Liver (tissue), 9 donors: ENCODE data around the gene GPC1. TPM values are rescaled to one million over a fixed set of nuclear protein-coding genes. Genes with fewer than 3 reads are reported as not detected.

Experiments
- DNase-seq: peaks from one replicate; pipeline ENCODE4 v3.0.0-alpha.2; 2017; ENCODE audit warnings: low spot score
- H3K27ac ChIP-seq, 2 donors: one replicate each; pipeline ENCODE4 v1.7.0; 2013; ENCODE audit warnings: inconsistent platforms in 2 of 2, low read length in 2 of 2, control low read depth in 1 of 2, low read depth in 1 of 2, mild to moderate bottlenecking in 1 of 2
- H3K27me3 ChIP-seq, 4 donors: one replicate each; pipeline versions ENCODE4 v1.6.1 to v1.7.0; 2013; ENCODE audit warnings: low read length in 3 of 4, inconsistent platforms in 1 of 4, mild to moderate bottlenecking in 1 of 4, moderate library complexity in 1 of 4; ENCODE audit not compliant: control insufficient read depth in 4 of 4, insufficient read depth in 4 of 4
- H3K36me3 ChIP-seq, 4 donors: one replicate each; pipeline versions ENCODE4 v1.6.1 to v1.7.0; 2013; ENCODE audit warnings: low read length in 3 of 4, mild to moderate bottlenecking in 3 of 4, low read depth in 1 of 4, moderate library complexity in 1 of 4; ENCODE audit not compliant: control insufficient read depth in 4 of 4, insufficient read depth in 3 of 4
- H3K4me1 ChIP-seq, 4 donors: one replicate each; pipeline versions ENCODE4 v1.6.1 to v1.7.0; 2013; ENCODE audit warnings: low read length in 3 of 4, mild to moderate bottlenecking in 3 of 4, moderate library complexity in 1 of 4; ENCODE audit not compliant: control insufficient read depth in 4 of 4, insufficient read depth in 4 of 4
- H3K4me3 ChIP-seq, 3 donors: one replicate each; pipeline versions ENCODE4 v1.6.1 to v1.7.0; 2013; ENCODE audit warnings: low read length in 3 of 3, control low read depth in 1 of 3, low read depth in 1 of 3, mild to moderate bottlenecking in 1 of 3
- H3K9ac ChIP-seq, 2 donors: one replicate each; pipeline ENCODE4 v1.7.0; 2013; ENCODE audit warnings: low read length in 2 of 2, mild to moderate bottlenecking in 2 of 2, moderate library complexity in 2 of 2, control low read depth in 1 of 2, low read depth in 1 of 2
- H3K9me3 ChIP-seq, 4 donors: one replicate each; pipeline versions ENCODE4 v1.6.1 to v1.7.0; 2013; ENCODE audit warnings: low read length in 3 of 4; ENCODE audit not compliant: control insufficient read depth in 4 of 4
- FOXA1 ChIP-seq: IDR thresholded peaks from 2 replicates; pipeline ENCODE4 v1.6.1; 2016; ENCODE audit warnings: antibody characterized with exemption
- FOXA2 ChIP-seq: IDR thresholded peaks from 2 replicates; pipeline ENCODE4 v1.6.1; 2016; ENCODE audit warnings: antibody characterized with exemption
- GABPA ChIP-seq, 2 donors: IDR thresholded peaks in 1 of 2; conservative IDR thresholded peaks in 1 of 2; 2 replicates each; pipeline ENCODE4 v1.6.1; 2016; ENCODE audit warnings: antibody characterized with exemption in 2 of 2, mild to moderate bottlenecking in 1 of 2, moderate library complexity in 1 of 2
- HNF4A ChIP-seq, 2 donors: conservative IDR thresholded peaks; 2 replicates each; pipeline ENCODE4 v1.6.1; 2016; ENCODE audit warnings: antibody characterized with exemption in 2 of 2, mild to moderate bottlenecking in 2 of 2
- HNF4G ChIP-seq: IDR thresholded peaks from 2 replicates; pipeline ENCODE4 v1.6.1; 2016; ENCODE audit warnings: antibody characterized with exemption
- JUND ChIP-seq, 2 donors: IDR thresholded peaks; 2 replicates each; pipeline ENCODE4 v1.6.1; 2016; ENCODE audit warnings: antibody characterized with exemption in 2 of 2
- NR2F2 ChIP-seq: IDR thresholded peaks from 2 replicates; pipeline ENCODE4 v1.6.1; 2016; ENCODE audit warnings: antibody characterized with exemption
- RAD21 ChIP-seq, 2 donors: IDR thresholded peaks; 2 replicates each; pipeline ENCODE4 v1.6.1; 2016; ENCODE audit warnings: antibody characterized with exemption in 2 of 2, mild to moderate bottlenecking in 2 of 2
- RXRA ChIP-seq, 2 donors: IDR thresholded peaks; 2 replicates each; pipeline ENCODE4 v1.6.1; 2017 to 2018; ENCODE audit warnings: antibody characterized with exemption in 2 of 2, mild to moderate bottlenecking in 1 of 2
- SP1 ChIP-seq: IDR thresholded peaks from 2 replicates; pipeline ENCODE4 v1.6.1; 2018; ENCODE audit warnings: antibody characterized with exemption, mild to moderate bottlenecking
- YY1 ChIP-seq: IDR thresholded peaks from 2 replicates; pipeline ENCODE4 v1.6.1; 2016; ENCODE audit warnings: antibody characterized with exemption, mild to moderate bottlenecking
- WGBS: extraction: QIAGEN DNeasy Blood & Tissue Kit; methylation state at CpG from one replicate; pipeline ENCODE4 v1.1.7; 2013; 5-methylcytosine and 5-hydroxymethylcytosine counted together
- polyA plus RNA-seq, 2 donors: library from polyadenylated mRNA; stranded (reverse) in 1 of 2; unstranded in 1 of 2; fragments of 200-250 nt in 1 of 2; fragments of >200 nt in 1 of 2; fragmentation: Nextera tagmentation in 1 of 2; extraction: Ambion mirVana in 1 of 2; gene quantifications; one replicate each; pipeline versions ENCODE4 v1.2.1 to v1.2.3, GENCODE V29; 2013 to 2015
- total RNA-seq, 2 donors: library from RNA; depleted of rRNA; stranded (reverse); fragments of >200 nt; gene quantifications; one replicate each; pipeline ENCODE4 v1.2.3, GENCODE V29; 2014
- TF ChIP-seq, protein P1 (sequence below): IDR thresholded peaks from 2 replicates; pipeline ENCODE4 v1.6.1; 2016; ENCODE audit warnings: antibody characterized with exemption
- TF ChIP-seq, protein P2 (sequence below): IDR thresholded peaks from 2 replicates; pipeline ENCODE4 v1.6.1; 2016; ENCODE audit warnings: antibody characterized with exemption, mild to moderate bottlenecking
- TF ChIP-seq, protein P3 (sequence below): fragments of 150-350 bp; IDR thresholded peaks from 2 replicates; pipeline ENCODE4 v1.5.1; 2017; ENCODE audit warnings: improper control_type of control experiment, low read depth, low read length; ENCODE audit not compliant: missing input control
- TF ChIP-seq, protein P4 (sequence below): IDR thresholded peaks from 2 replicates; pipeline ENCODE4 v1.6.1; 2016; ENCODE audit warnings: antibody characterized with exemption
- TF ChIP-seq, protein P5 (sequence below): IDR thresholded peaks from 2 replicates; pipeline ENCODE4 v1.6.1; 2016; ENCODE audit warnings: antibody characterized with exemption
- donor health status: healthy.
- donor health status: healthy.
- donor health status: healthy.
- donor health status: healthy.
- donor health status: healthy.

The GPC1 gene
- total and polyA plus RNA-seq, 4 donors: 3.2 to 41.0 (median 9.1) TPM

DNA sequence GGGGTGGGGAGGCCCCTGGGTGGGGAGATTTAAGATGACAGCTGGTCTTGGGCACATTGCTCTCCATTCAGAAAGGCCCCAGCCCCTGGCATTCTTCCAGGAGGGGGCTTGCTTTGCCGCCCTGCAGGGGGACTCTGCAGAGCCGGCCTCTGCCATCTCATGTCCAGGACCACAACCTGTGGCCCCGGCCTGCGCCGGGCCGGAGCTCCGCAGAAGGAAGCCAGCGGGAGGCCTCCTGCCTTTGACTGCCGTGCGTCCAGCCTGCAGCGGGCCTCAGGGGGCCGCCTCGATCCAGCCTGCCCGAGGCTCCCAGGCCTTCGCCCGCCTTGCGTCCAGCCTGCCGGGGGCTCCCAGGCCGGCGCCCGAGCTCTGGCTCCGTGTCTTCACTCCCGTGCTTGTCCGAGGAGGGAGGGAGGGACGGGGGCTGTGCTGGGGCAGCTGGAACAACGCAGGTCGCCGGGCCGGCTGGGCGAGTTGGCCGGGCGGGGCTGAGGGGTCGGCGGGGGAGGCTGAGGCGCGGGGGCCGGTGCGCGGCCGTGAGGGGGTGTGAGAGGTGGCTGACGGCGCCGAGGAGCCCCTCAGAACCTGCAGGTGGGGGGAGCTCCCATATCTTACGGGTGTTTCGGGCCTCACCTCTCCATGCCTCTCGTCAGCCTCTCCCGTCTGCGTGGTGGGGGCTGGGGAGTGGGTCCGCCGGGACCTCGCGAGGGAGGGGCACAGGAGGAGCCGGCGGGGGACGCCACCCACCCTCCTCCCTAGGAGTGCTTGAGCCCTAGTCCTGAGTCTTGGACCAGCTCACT, 20.4 kb downstream of the GPC1 start:
- 44% methylated on average over 55 of the region's 55 CpGs for WGBS
- DNase-seq: no peak
- no peak overlapping the region for H3K4me3 ChIP-seq

DNA sequence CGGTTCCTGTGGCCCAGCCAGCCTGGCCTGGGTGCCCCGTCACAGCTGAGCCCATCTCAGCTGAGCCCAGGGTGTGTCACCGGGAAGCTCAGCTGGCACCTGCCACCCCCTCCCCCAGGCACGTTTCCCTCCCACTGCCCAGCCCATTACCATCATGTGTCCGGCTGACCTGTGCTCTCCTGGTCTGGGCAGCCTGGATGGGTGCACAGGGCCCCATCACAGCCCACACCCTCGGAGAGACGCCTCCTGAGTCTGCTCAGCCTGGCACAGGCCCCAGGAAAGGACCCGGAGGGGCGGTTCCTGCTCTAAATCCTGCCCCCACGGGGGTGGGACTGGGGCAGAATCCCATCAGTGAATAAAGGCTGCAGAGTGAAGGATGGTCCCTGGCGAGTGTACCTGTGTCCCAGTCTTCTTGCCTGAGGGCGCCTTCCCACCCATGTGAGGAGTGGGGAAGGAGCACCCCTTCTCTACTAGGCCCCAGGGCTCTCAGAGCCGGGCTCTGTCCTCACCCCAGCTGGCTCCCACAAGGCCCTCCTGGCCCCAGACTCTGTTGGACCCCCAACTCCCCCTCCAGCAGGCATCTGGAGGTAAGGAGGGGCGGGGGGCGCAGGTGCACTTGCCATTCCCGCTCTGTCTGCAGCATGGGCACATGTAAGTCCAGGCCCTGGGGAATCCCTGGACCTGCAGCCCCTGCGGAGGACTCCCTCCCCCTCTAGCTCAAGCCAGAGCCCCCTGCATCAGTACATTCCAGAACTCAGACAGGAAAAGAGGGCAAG, 21.2 kb downstream of the GPC1 start:
- no peaks in the 10 kb centered on the region for H3K9me3 ChIP-seq
- no peak overlapping the region for H3K9ac ChIP-seq
- 82% methylated on average over 17 of the region's 17 CpGs for WGBS
- H3K4me1 ChIP-seq: peaks cover 3 to 34% (median 23%) of the 10 kb centered on the region in 4 donors
- no peaks in the 10 kb centered on the region for H3K27me3 ChIP-seq
- no peaks in the 10 kb centered on the region for H3K36me3 ChIP-seq
- no peak overlapping the region for H3K27ac ChIP-seq
- DNase-seq: no peak
- H3K4me3 ChIP-seq: no peak overlapping the region
- TF ChIP-seq, protein P1, sequence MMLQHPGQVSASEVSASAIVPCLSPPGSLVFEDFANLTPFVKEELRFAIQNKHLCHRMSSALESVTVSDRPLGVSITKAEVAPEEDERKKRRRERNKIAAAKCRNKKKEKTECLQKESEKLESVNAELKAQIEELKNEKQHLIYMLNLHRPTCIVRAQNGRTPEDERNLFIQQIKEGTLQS: no peak
- TF ChIP-seq, protein P2, sequence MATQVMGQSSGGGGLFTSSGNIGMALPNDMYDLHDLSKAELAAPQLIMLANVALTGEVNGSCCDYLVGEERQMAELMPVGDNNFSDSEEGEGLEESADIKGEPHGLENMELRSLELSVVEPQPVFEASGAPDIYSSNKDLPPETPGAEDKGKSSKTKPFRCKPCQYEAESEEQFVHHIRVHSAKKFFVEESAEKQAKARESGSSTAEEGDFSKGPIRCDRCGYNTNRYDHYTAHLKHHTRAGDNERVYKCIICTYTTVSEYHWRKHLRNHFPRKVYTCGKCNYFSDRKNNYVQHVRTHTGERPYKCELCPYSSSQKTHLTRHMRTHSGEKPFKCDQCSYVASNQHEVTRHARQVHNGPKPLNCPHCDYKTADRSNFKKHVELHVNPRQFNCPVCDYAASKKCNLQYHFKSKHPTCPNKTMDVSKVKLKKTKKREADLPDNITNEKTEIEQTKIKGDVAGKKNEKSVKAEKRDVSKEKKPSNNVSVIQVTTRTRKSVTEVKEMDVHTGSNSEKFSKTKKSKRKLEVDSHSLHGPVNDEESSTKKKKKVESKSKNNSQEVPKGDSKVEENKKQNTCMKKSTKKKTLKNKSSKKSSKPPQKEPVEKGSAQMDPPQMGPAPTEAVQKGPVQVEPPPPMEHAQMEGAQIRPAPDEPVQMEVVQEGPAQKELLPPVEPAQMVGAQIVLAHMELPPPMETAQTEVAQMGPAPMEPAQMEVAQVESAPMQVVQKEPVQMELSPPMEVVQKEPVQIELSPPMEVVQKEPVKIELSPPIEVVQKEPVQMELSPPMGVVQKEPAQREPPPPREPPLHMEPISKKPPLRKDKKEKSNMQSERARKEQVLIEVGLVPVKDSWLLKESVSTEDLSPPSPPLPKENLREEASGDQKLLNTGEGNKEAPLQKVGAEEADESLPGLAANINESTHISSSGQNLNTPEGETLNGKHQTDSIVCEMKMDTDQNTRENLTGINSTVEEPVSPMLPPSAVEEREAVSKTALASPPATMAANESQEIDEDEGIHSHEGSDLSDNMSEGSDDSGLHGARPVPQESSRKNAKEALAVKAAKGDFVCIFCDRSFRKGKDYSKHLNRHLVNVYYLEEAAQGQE: no peak
- TF ChIP-seq, protein P3, sequence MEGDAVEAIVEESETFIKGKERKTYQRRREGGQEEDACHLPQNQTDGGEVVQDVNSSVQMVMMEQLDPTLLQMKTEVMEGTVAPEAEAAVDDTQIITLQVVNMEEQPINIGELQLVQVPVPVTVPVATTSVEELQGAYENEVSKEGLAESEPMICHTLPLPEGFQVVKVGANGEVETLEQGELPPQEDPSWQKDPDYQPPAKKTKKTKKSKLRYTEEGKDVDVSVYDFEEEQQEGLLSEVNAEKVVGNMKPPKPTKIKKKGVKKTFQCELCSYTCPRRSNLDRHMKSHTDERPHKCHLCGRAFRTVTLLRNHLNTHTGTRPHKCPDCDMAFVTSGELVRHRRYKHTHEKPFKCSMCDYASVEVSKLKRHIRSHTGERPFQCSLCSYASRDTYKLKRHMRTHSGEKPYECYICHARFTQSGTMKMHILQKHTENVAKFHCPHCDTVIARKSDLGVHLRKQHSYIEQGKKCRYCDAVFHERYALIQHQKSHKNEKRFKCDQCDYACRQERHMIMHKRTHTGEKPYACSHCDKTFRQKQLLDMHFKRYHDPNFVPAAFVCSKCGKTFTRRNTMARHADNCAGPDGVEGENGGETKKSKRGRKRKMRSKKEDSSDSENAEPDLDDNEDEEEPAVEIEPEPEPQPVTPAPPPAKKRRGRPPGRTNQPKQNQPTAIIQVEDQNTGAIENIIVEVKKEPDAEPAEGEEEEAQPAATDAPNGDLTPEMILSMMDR: no peak
- no peak for TF ChIP-seq HNF4G
- TF ChIP-seq YY1: no peak
- TF ChIP-seq FOXA1: no peak
- TF ChIP-seq, protein P4, sequence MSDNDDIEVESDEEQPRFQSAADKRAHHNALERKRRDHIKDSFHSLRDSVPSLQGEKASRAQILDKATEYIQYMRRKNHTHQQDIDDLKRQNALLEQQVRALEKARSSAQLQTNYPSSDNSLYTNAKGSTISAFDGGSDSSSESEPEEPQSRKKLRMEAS: no peak
- TF ChIP-seq NR2F2: no peak
- TF ChIP-seq FOXA2: no peak
- TF ChIP-seq, protein P5, sequence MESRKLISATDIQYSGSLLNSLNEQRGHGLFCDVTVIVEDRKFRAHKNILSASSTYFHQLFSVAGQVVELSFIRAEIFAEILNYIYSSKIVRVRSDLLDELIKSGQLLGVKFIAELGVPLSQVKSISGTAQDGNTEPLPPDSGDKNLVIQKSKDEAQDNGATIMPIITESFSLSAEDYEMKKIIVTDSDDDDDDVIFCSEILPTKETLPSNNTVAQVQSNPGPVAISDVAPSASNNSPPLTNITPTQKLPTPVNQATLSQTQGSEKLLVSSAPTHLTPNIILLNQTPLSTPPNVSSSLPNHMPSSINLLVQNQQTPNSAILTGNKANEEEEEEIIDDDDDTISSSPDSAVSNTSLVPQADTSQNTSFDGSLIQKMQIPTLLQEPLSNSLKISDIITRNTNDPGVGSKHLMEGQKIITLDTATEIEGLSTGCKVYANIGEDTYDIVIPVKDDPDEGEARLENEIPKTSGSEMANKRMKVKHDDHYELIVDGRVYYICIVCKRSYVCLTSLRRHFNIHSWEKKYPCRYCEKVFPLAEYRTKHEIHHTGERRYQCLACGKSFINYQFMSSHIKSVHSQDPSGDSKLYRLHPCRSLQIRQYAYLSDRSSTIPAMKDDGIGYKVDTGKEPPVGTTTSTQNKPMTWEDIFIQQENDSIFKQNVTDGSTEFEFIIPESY: no peak
- no peak for TF ChIP-seq RXRA (IDR thresholded peaks at IDR 0.05)
- TF ChIP-seq GABPA (IDR thresholded peaks at IDR 0.05 in 1 of 2, conservative IDR thresholded peaks at IDR 0.05 in 1 of 2): no peak
- TF ChIP-seq SP1: no peak
- TF ChIP-seq RAD21 (IDR thresholded peaks at IDR 0.05): no peak
- no peak for TF ChIP-seq HNF4A (conservative IDR thresholded peaks at IDR 0.05)

More for the DNA sequence above, 20.4 kb downstream of the GPC1 start:
- Histone ChIP-seq H3K27ac (no peak overlapping the region), H3K4me1 (peaks cover 3 to 35% (median 24%) of the 10 kb centered on the region in 4 donors), H3K36me3 (no peaks in the 10 kb centered on the region), H3K9ac (no peak overlapping the region), H3K27me3 (no peaks in the 10 kb centered on the region), H3K9me3 (no peaks in the 10 kb centered on the region)
- TF ChIP-seq NR2F2: no peak
- TF ChIP-seq YY1: no peak
- no peak for TF ChIP-seq SP1
- TF ChIP-seq HNF4A (conservative IDR thresholded peaks at IDR 0.05): no peak
- TF ChIP-seq, protein P3: no peak
- TF ChIP-seq RXRA (IDR thresholded peaks at IDR 0.05): no peak
- TF ChIP-seq FOXA1: no peak
- TF ChIP-seq JUND (IDR thresholded peaks at IDR 0.05): no peak
- TF ChIP-seq HNF4G: no peak
- no peak for TF ChIP-seq RAD21 (IDR thresholded peaks at IDR 0.05)
- TF ChIP-seq, protein P4: no peak
- no peak for TF ChIP-seq GABPA (IDR thresholded peaks at IDR 0.05 in 1 of 2, conservative IDR thresholded peaks at IDR 0.05 in 1 of 2)
- TF ChIP-seq FOXA2: no peak
